DOHH2 (cell line): Measurements from ENCODE around the gene FAM50A.

Experiments used
- EZH2phosphoT487 ChIP-seq: fragments of 200-600 bp; sonication (generic); IDR thresholded peaks from 2 replicates; pipeline ENCODE4 v1.6.1; 2017; ENCODE audit warnings: borderline replicate concordance, mild to moderate bottlenecking, antibody characterized with exemption, low read length, moderate library complexity, mixed read lengths
- TF ChIP-seq, protein P1 (sequence below): fragments of 200-600 bp; sonication (generic); IDR thresholded peaks from one replicate; pipeline ENCODE4 v1.5.1; 2014; ENCODE audit warnings: antibody characterized with exemption, mild to moderate bottlenecking, low read depth, low read length; ENCODE audit not compliant: poor library complexity, severe bottlenecking

DNA sequence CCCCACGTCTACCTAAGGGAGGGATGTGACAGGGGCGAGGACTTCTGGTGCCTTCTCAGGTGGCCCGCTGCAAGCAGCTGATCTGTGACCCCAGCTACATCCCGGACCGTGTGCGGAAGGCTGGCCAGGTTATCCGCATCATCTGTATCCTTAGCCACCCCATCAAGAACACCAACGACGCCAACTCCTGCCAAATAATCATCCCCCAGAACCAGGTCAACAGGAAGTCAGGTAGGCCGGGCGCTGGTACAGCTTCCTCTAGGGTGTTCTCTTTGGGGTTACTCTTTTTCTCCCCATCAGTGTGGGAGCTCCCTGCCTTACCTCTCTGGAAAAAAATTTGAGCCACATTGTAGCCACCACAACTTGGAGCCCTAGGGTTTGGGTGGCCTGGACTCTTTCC is 2.4 kb upstream of the FAM50A start:
- TF ChIP-seq, protein P1, sequence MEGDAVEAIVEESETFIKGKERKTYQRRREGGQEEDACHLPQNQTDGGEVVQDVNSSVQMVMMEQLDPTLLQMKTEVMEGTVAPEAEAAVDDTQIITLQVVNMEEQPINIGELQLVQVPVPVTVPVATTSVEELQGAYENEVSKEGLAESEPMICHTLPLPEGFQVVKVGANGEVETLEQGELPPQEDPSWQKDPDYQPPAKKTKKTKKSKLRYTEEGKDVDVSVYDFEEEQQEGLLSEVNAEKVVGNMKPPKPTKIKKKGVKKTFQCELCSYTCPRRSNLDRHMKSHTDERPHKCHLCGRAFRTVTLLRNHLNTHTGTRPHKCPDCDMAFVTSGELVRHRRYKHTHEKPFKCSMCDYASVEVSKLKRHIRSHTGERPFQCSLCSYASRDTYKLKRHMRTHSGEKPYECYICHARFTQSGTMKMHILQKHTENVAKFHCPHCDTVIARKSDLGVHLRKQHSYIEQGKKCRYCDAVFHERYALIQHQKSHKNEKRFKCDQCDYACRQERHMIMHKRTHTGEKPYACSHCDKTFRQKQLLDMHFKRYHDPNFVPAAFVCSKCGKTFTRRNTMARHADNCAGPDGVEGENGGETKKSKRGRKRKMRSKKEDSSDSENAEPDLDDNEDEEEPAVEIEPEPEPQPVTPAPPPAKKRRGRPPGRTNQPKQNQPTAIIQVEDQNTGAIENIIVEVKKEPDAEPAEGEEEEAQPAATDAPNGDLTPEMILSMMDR = no peak
- no peak for TF ChIP-seq EZH2phosphoT487
